Muscle of back (tissue), 11 donors: Measurements from ENCODE around the gene ALOX5AP. TPM values are rescaled to one million over a fixed set of nuclear protein-coding genes. Genes with fewer than 3 reads are reported as not detected.

Experiments used
- DNase-seq, 3 donors: peaks; one replicate each; pipeline versions ENCODE4 v3.0.0 to v3.0.0-alpha.2; 2013
- polyA plus RNA-seq, 10 donors: library from polyadenylated mRNA; unstranded; fragments of 120-200 nt; gene quantifications; one replicate each; pipeline ENCODE4 v1.2.1, GENCODE V29; 2013; ENCODE audit not compliant: insufficient read length in 10 of 10

ALOX5AP gene
- polyA plus RNA-seq, 10 donors: 3.9 to 7.3 (median 5.6) TPM

DNA sequence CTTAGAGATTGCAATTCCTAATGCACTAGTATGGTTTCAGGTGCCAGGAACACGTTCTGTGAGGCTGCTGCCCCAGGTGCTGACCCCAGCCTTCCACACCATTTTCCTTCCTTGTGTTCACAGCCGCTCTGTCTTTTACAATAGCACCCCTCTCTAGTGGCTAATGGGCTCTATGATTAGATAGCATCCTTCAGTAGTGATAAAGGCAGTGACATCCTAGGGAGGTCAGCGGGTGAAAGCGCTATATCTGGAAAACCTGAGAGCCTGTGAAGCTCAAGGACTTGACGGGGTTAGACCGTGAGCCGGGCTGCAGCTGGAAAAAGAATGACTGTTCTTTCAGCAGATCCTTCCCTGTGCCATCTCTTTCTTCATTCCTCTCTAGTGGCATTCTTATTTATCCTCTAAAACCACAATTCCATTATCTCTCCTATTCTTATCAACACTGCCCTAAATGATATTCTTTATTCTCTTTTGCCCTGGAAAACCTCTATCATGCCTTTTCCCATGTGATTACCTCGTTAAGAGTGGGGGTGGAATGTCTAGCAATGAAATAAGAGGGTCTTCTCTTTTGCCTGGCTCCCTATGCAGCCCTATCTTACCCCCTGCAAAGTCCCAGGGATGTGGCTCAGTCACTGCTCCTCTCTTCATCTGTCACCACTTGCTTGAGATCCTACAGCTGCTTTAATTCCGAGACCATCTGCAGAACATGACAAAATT lies 21.8 kb downstream of the ALOX5AP start:
- DNase-seq: no peak

- DNase-seq: no peak
Measured at GRCh38 chr13:30759748-30760147, 24.4 kb downstream of the ALOX5AP start.

- no peak for DNase-seq
Measured at GRCh38 chr13:30762643-30763042, 27.3 kb downstream of the ALOX5AP start.

DNA sequence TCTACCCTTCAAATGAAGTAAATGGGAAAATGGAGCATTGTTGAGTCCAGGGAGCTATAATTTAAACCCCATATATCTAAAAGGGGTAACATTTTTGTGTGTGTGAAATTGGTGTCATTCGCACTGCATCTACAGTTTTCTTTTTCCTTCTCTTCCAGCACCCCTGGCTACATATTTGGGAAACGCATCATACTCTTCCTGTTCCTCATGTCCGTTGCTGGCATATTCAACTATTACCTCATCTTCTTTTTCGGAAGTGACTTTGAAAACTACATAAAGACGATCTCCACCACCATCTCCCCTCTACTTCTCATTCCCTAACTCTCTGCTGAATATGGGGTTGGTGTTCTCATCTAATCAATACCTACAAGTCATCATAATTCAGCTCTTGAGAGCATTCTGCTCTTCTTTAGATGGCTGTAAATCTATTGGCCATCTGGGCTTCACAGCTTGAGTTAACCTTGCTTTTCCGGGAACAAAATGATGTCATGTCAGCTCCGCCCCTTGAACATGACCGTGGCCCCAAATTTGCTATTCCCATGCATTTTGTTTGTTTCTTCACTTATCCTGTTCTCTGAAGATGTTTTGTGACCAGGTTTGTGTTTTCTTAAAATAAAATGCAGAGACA lies 28.6 kb downstream of the ALOX5AP start:
- no peak for DNase-seq

DNA sequence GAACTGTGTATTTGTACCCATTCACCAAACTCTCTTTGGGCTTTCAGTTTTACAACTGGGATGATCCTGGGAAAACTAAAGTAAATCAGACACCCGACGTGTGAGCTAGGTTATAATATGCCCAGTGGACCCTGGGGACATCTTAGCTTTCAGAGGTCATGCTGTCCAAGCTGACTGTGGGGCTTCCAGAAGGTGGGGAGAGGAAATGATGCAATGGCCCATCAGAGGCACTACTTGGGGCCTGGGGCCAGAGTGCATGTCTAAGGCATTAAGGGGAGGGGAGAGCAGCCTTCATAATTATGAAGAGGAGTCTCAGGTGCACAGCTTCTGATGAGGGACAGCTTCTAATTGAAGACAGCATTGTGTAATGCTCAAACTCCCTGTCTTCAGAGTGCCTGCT lies 30.9 kb downstream of the ALOX5AP start:
- no peak for DNase-seq

- no peak for DNase-seq
Measured at GRCh38 chr13:30770929-30771328, 35.6 kb downstream of the ALOX5AP start.

DNA sequence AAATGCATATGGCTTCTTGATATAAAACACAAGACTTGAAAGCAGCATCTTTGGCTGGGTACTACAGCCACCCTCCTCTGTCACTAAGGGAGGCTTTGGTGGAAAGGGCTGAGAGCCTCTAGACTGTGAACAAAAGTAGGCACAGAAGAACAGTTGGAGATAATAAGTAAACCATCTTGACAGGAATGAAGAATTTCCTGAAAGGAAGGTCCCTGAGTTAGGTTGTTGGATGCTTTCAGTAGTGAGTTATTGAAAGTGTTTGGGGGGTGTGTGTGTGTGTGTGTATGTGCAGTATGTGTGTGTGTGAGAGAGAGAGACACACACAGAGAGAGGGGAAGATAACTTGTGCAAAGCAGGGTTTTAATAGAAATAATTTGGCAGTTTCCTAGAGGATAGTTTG lies 38.2 kb downstream of the ALOX5AP start:
- DNase-seq: no peak

DNA sequence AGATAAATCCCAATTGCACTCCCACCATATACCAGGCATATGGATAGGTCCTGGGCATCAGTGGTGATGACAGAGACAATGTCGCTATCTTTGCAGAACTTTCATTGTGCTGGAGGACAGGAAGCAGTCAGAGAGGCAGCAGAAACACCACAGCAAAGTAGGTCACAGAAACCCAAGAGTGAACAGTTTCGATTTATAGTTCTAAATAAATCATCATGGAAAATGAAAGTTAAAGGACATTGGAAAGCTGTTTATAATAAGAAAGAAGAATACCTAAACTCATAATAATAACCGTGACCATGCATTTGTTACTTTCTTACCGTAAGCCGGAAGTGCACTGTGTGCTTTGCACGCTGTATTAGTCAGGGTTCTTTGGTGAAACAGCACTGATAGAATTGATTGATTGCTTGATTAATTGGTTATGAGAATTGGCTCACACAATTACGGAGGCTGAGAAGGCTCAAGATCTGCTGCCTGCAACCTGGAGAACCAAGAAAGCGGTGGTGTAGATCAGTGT lies 38.9 kb downstream of the ALOX5AP start:
- DNase-seq: no peak

- DNase-seq: no peak
Measured at GRCh38 chr13:30776661-30777060, 41.3 kb downstream of the ALOX5AP start.

DNA sequence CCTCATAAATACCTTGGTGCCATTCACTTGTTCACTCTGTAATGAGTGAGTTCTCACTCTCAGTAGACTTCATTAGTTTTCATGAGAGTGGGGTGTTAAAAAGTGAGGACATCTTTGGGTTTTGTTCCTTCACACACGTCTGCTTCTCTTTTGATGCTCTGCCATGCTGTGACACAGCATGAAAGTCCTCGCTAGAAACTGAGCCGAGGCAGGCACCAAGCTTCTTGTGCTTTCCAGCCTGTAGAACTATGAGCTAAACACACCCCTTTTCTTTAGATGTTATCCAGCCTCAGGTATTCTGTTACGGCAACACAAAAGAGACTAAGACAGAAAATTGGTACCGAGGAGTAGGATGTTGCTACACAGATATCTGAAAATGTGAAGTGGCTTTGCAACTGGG lies 43.7 kb downstream of the ALOX5AP start:
- DNase-seq: no peak

- no peak for DNase-seq
Measured at GRCh38 chr13:30779608-30780007, 44.3 kb downstream of the ALOX5AP start.

GRCh38 chr13:30780338-30780981 lies 45.1 kb downstream of the ALOX5AP start:
- no peak for DNase-seq

GRCh38 chr13:30785191-30785850 lies 50.0 kb downstream of the ALOX5AP start:
- DNase-seq: no peak

- DNase-seq: no peak
Measured at GRCh38 chr13:30786648-30787047, 51.3 kb downstream of the ALOX5AP start.

DNA sequence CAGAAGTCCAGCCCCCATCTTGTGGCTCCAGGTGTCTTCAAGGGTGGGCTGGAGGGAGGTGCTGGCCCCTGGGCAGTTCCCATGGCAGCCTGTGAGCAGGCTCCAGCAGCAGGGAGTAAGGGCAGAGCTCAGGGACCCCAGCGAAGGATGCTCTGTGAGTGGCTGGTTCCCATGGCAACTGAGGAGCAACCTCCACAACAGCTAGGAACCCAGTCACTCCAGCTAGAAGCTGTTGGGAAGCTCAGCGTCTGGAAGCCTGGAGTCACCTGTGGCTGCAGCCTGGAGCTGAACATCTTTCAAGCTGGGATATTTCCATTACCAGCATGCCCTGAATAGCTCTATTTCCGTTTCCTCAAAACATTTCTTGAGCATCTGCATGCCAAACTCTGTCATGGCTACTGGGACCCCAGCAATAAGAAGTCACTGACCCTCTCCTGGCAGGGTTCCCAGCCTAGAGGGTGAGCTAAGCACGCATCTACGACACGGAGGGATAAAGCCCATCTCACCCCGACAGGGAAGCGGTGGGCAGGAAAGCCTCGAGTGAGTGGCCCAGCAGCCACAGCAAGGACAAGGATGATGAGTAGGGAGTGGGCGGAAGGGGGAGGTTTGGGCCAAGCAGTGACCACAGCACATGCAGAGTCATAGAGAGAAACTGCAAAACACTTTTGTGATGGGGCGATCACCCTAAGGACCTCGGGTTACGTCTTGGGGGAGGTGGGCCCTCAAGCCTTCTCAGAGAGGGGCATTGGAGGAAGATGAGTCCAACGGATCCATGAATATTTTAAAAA lies 52.6 kb downstream of the ALOX5AP start:
- DNase-seq: no peak

GRCh38 chr13:30789166-30789862 lies 54.0 kb downstream of the ALOX5AP start:
- no peak for DNase-seq

DNA sequence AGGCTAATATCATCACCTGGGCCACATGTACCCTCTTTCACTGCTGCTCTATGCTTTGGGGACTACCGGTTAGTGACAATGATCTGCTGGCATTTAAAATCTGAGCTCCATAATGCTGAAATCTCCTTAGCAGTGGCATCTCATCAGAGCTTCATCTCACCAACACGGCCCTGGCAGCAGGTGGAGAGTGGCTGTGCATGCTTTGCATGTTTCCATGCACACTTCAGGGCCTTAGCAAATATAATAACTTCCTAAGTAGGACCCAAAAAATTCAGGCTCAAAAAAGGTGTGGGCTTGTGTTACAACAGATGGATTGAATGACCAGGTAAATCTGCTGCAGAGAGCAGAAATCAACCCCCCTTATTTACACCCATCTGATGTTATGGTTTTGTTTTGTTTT lies 55.2 kb downstream of the ALOX5AP start:
- DNase-seq: no peak

DNA sequence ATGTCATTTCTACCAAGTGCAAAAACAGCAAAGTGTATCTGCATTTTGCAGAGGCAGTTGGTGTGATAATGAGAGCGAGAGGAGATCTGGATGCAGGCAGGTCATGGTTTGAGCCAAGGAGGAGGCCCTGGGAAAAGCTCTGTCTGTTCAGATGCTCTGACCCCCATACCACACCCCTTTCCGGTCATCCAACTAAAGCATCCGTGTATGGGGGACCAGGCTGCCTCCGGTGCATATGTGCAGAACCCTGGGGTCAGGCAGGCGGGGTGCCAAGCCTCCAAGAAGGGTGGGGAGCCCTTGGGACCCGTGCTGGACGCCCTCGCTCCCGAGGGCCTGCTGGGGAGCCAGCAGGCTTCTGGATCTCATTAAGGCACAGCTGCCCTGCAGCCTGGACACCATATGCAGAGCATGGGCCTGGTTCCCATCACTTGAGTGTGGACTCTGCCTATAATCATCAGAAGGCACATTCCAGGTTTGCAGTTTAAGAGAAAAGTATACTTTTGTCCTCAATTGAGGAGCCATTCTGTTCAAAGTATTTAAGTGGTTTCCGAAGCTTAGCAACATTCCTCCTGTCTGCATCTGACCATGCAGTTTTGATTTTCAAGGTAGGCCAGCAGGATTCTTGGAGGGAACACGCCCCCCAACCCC lies 56.1 kb downstream of the ALOX5AP start:
- DNase-seq: peak in 2 of 3 donors; percentile 83 to 95

DNA sequence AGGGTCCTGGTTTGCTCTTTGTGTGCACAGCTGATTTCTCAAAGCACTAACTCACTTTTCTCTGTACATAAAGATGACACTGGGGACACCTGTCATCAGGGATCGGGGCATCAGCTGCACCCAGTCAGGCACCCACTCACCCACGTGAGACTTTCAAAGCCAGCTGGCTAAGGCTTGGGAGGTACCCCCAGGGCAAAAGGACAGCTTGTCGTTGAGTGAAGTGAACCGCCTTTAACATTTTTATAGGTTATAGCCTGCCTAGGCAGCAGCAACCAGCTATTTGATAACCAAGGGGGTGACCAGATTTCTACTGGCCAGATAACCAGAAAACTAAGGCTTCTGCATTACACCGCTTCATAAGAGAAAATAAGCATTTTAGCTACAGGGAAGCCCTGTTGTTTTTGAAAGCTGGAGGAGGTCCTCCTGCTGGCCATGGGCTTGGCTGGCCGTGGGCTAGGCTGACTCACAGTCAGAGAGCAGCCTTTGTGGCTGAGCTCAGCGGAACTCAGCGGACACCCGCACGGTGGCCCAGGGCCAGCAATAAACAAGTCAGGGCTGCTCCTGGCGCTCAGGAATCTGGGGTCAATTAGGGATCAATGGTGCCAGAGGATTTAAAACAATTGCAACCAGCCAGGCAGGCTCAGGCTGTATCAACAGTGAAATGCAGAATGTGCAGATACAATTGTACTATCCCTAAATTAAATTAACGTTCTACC lies 57.1 kb downstream of the ALOX5AP start:
- peak; percentile 80 to 88 (median 82) for DNase-seq

GRCh38 chr13:30796132-30796572 lies 60.8 kb downstream of the ALOX5AP start:
- no peak for DNase-seq
